ENCODE measurements around the gene LOXL1. TPM values are rescaled to one million over a fixed set of nuclear protein-coding genes. Genes with fewer than 3 reads are reported as not detected.

Gene LOXL1
- total RNA-seq, 2 experiments from 2014 or later, result 1.6 to 2.8 TPM

DNA sequence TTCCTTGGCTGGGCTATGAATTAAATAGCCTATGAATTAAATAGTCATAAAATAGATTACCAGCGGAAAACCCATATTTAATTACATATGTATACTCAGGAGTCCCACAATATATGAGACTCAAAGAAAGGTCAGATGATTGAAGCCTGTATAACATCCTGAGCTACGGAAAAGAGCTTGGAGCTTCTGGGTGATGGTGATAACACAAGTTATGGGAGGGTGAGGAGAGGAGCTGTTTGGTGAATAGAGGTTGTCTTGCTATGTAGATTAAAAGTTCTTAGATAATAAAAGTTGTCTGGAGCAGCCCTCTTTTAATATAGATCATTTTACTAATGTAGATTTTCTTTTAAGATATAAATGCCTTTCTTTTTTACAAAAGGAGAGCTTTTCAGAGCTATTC, 70.0 kb downstream of the LOXL1 start:
- H3K4me1 Mint-ChIP-seq (ENCODE audit: low read depth), result peaks cover 59% of the 10 kb centered on the region
- H3K27me3 Mint-ChIP-seq, result no peaks in the 10 kb centered on the region
- H3K36me3 Mint-ChIP-seq (ENCODE audit: low read depth), result peaks cover 31% of the 10 kb centered on the region
- H3K27ac Mint-ChIP-seq, result peak overlapping the region; percentile 93
- intact Hi-C loops (cut with micrococcal nuclease), result no loop called here
- TF ChIP-seq, protein P1, sequence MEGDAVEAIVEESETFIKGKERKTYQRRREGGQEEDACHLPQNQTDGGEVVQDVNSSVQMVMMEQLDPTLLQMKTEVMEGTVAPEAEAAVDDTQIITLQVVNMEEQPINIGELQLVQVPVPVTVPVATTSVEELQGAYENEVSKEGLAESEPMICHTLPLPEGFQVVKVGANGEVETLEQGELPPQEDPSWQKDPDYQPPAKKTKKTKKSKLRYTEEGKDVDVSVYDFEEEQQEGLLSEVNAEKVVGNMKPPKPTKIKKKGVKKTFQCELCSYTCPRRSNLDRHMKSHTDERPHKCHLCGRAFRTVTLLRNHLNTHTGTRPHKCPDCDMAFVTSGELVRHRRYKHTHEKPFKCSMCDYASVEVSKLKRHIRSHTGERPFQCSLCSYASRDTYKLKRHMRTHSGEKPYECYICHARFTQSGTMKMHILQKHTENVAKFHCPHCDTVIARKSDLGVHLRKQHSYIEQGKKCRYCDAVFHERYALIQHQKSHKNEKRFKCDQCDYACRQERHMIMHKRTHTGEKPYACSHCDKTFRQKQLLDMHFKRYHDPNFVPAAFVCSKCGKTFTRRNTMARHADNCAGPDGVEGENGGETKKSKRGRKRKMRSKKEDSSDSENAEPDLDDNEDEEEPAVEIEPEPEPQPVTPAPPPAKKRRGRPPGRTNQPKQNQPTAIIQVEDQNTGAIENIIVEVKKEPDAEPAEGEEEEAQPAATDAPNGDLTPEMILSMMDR (IDR thresholded peaks at IDR 0.05), result no peak
- H3K9me3 Mint-ChIP-seq, result no peaks in the 10 kb centered on the region
- ChIA-PET CTCF (interaction anchor here (0.8 to 1.6 kb wide), 5 partner anchors 11 to 32 kb away, joined by 4 to 13 read pairs (median 4); no protein-coding TSS in a partner anchor), POLR2A (interaction anchor here (0.6 to 1.2 kb wide), 3 partner anchors 10 to 363 kb away, joined by 3 to 9 read pairs (median 4); no protein-coding TSS in a partner anchor)
- DNase-seq (no peak), ATAC-seq (no peak)
- peak overlapping the region; percentile 91 for H3K4me3 Mint-ChIP-seq

DNA sequence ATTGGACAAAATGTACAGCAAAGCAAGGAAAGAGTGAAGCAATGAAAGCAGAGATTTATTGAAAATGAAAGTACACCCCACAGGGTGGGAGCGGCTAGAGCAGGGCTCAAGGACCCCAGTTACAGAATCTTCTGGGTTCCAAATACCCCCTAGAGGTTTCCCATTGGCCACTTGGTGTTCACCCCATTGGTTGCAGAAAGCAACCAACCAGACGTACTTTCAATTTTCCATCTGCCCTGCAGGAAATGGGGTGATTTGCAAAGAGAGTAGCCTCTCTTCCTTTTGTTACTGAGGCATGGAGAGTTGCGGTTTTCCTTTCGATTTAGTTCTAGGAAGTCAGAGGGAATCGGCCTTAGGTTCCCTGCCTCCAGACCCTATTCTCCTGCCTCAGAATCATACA, 70.7 kb downstream of the LOXL1 start:
- Mint-ChIP-seq H3K27me3 (no peaks in the 10 kb centered on the region), H3K4me1 (ENCODE audit: low read depth) (peaks cover 59% of the 10 kb centered on the region), H3K4me3 (peak overlapping the region; percentile 91), H3K9me3 (no peaks in the 10 kb centered on the region), H3K27ac (peak overlapping the region; percentile 93), H3K36me3 (ENCODE audit: low read depth) (peaks cover 35% of the 10 kb centered on the region)
- intact Hi-C loops (cut with micrococcal nuclease), result no loop called here
- ChIA-PET CTCF (interaction anchor here (0.8 to 1.7 kb wide), 6 partner anchors 10 to 33 kb away, joined by 4 to 13 read pairs (median 5); no protein-coding TSS in a partner anchor), POLR2A (interaction anchor here (0.6 to 1.2 kb wide), 3 partner anchors 10 to 363 kb away, joined by 3 to 9 read pairs (median 4); no protein-coding TSS in a partner anchor)
- TF ChIP-seq, protein P1 (IDR thresholded peaks at IDR 0.05), result no peak
- DNase-seq (peak; percentile 55), ATAC-seq (peak; percentile 19)

DNA sequence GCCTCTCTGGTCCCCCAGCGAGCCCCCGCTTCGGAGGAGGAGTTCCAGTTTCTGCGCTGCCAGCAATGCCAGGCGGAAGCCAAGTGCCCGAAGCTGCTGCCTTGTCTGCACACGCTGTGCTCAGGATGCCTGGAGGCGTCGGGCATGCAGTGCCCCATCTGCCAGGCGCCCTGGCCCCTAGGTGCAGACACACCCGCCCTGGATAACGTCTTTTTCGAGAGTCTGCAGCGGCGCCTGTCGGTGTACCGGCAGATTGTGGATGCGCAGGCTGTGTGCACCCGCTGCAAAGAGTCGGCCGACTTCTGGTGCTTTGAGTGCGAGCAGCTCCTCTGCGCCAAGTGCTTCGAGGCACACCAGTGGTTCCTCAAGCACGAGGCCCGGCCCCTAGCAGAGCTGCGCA, 71.7 kb downstream of the LOXL1 start:
- Mint-ChIP-seq H3K27me3 (no peaks in the 10 kb centered on the region), H3K4me3 (no peak overlapping the region), H3K36me3 (ENCODE audit: low read depth) (peaks cover 40% of the 10 kb centered on the region), H3K27ac (peak overlapping the region; percentile 93), H3K4me1 (ENCODE audit: low read depth) (peaks cover 51% of the 10 kb centered on the region), H3K9me3 (no peaks in the 10 kb centered on the region)
- TF ChIP-seq, protein P1 (IDR thresholded peaks at IDR 0.05), result no peak
- DNase-seq (no peak), ATAC-seq (no peak)
- intact Hi-C loops (cut with micrococcal nuclease), result no loop called here
- POLR2A ChIA-PET, result interaction anchor here (0.9 to 1.0 kb wide), 2 partner anchors 9 to 32 kb away, joined by 3 to 4 read pairs; no protein-coding TSS in a partner anchor
- CTCF ChIA-PET, result interaction anchor here (1.7 kb wide), 1 partner anchor 9 kb away, joined by 6 read pairs; no protein-coding TSS in a partner anchor

Other genes starting within 250 kb of the LOXL1 start
- under 1 TPM; 0.31 to 0.45 TPM for gene CD276, start 242.1 kb upstream of the LOXL1 start, total RNA-seq
- not detected for gene INSYN1, start 173.1 kb upstream of the LOXL1 start, total RNA-seq
- not detected for gene TBC1D21, start 52.9 kb upstream of the LOXL1 start, total RNA-seq
- 1 to 10 TPM; 5.2 to 6.5 TPM for gene STOML1, start 65.8 kb downstream of the LOXL1 start, total RNA-seq
- 10 to 100 TPM; 48.8 to 49.6 TPM for gene PML, start 68.3 kb downstream of the LOXL1 start, total RNA-seq
- not detected for gene GOLGA6A, start 156.1 kb downstream of the LOXL1 start, total RNA-seq
- gene ISLR2, start 204.1 kb downstream of the LOXL1 start, total RNA-seq, result not detected
- not detected for gene ISLR, start 247.2 kb downstream of the LOXL1 start, total RNA-seq